CD14-positive monocyte (primary cell): ENCODE results near the gene CSMD2. TPM values are rescaled to one million over a fixed set of nuclear protein-coding genes. Genes with fewer than 3 reads are reported as not detected.

Source experiments
- DNase-seq, 3 donors: peaks; one replicate each; pipeline ENCODE4 v3.0.0-alpha.2; 2011 to 2022
- H2AFZ ChIP-seq: 2 replicates; pipeline ENCODE4 v1.6.0; 2012; ENCODE audit warnings: mild to moderate bottlenecking, low read depth, low read length, inconsistent platforms; ENCODE audit not compliant: insufficient read depth, poor library complexity, severe bottlenecking
- H3K27ac ChIP-seq, 2 donors: 1 replicate in 1 of 2; 2 replicates in 1 of 2; pipeline ENCODE4 v1.5.1; 2012 to 2013; ENCODE audit warnings: low read length in 2 of 2, control low read depth in 1 of 2, inconsistent platforms in 1 of 2, low read depth in 1 of 2, mild to moderate bottlenecking in 1 of 2
- H3K27me3 ChIP-seq, 2 donors: one replicate each; pipeline versions ENCODE4 v1.6.0 to v1.6.1; 2011 to 2013; ENCODE audit warnings: low read length in 2 of 2; ENCODE audit not compliant: control insufficient read depth in 2 of 2, insufficient read depth in 2 of 2
- H3K36me3 ChIP-seq, 2 donors: replicated peaks in 1 of 2; 1 replicate in 1 of 2; 2 replicates in 1 of 2; pipeline versions ENCODE4 v1.5.1 to v1.6.1; 2012 to 2013; ENCODE audit warnings: low read length in 2 of 2, control low read depth in 1 of 2, inconsistent platforms in 1 of 2, mild to moderate bottlenecking in 1 of 2; ENCODE audit not compliant: insufficient read depth in 2 of 2, control insufficient read depth in 1 of 2
- H3K4me1 ChIP-seq, 2 donors: 1 replicate in 1 of 2; 2 replicates in 1 of 2; pipeline versions ENCODE4 v1.5.1 to v1.6.1; 2012 to 2013; ENCODE audit warnings: low read length in 2 of 2, control low read depth in 1 of 2, inconsistent platforms in 1 of 2, mild to moderate bottlenecking in 1 of 2, moderate library complexity in 1 of 2; ENCODE audit not compliant: insufficient read depth in 2 of 2, control insufficient read depth in 1 of 2
- H3K4me2 ChIP-seq: replicated peaks from 2 replicates; pipeline ENCODE3; 2012; ENCODE audit warnings: low read length, moderate library complexity, mild to moderate bottlenecking; ENCODE audit not compliant: poor library complexity, severe bottlenecking; ENCODE audit errors: extremely low read depth
- H3K4me3 ChIP-seq, 3 experiments: fragments of 200-600 bp in 1 of 3; sonication (generic) in 1 of 3; replicated peaks in 1 of 3; 1 replicate in 2 of 3; 2 replicates in 1 of 3; pipeline ENCODE4 v1.5.1; 2011 to 2013; ENCODE audit warnings: low read length in 3 of 3, mild to moderate bottlenecking in 3 of 3, control low read depth in 2 of 3, low read depth in 2 of 3, inconsistent platforms in 1 of 3, moderate library complexity in 1 of 3
- H3K79me2 ChIP-seq: 2 replicates; pipeline ENCODE4 v1.6.0; 2012; ENCODE audit warnings: mild to moderate bottlenecking, control low read depth, inconsistent platforms, low read length, moderate library complexity; ENCODE audit not compliant: insufficient read depth
- H3K9ac ChIP-seq: 2 replicates; pipeline ENCODE4 v1.6.0; 2017; ENCODE audit warnings: low read length, mild to moderate bottlenecking; ENCODE audit not compliant: insufficient read depth, poor library complexity, severe bottlenecking
- H3K9me3 ChIP-seq, 2 donors: replicated peaks in 1 of 2; 1 replicate in 1 of 2; 2 replicates in 1 of 2; pipeline versions ENCODE4 v1.5.1 to v1.6.1; 2012 to 2013; ENCODE audit warnings: low read length in 2 of 2, control low read depth in 1 of 2; ENCODE audit not compliant: control insufficient read depth in 1 of 2, insufficient read depth in 1 of 2
- H4K20me1 ChIP-seq: 2 replicates; pipeline ENCODE4 v1.6.0; 2012; ENCODE audit warnings: mild to moderate bottlenecking, low read length, control low read depth, moderate library complexity; ENCODE audit not compliant: insufficient read depth
- H3K27ac Mint-ChIP-seq, 7 donors: one replicate each; pipeline ENCODE4 v1.8.0; 2020; ENCODE audit warnings: mild to moderate bottlenecking in 7 of 7, mixed read lengths in 7 of 7, moderate library complexity in 6 of 7, inconsistent platforms in 2 of 7
- H3K27me3 Mint-ChIP-seq, 3 donors: one replicate each; pipeline ENCODE4 v1.8.0; 2021 to 2022; ENCODE audit warnings: low read depth in 3 of 3, mild to moderate bottlenecking in 3 of 3, mixed read lengths in 3 of 3, moderate library complexity in 3 of 3, inconsistent platforms in 1 of 3
- H3K36me3 Mint-ChIP-seq, 2 donors: one replicate each; pipeline ENCODE4 v1.8.0; 2020; ENCODE audit warnings: mixed read lengths in 2 of 2, inconsistent platforms in 1 of 2, mild to moderate bottlenecking in 1 of 2
- H3K4me1 Mint-ChIP-seq: one replicate; pipeline ENCODE4 v1.8.0; 2020; ENCODE audit warnings: mild to moderate bottlenecking, mixed read lengths
- H3K4me3 Mint-ChIP-seq, 2 donors: one replicate each; pipeline ENCODE4 v1.8.0; 2020; ENCODE audit warnings: mild to moderate bottlenecking in 2 of 2, mixed read lengths in 2 of 2, moderate library complexity in 1 of 2
- H3K9me3 Mint-ChIP-seq, 7 donors: one replicate each; pipeline ENCODE4 v1.8.0; 2020 to 2022; ENCODE audit warnings: mixed read lengths in 7 of 7, mild to moderate bottlenecking in 6 of 7, moderate library complexity in 6 of 7, inconsistent platforms in 2 of 7
- CTCF ChIP-seq: fragments of 200-600 bp; IDR thresholded peaks from one replicate; pipeline ENCODE4 v1.8.0; 2022; ENCODE audit warnings: antibody characterized with exemption, mild to moderate bottlenecking
- WGBS: methylation state at CpG from one replicate; pipeline ENCODE4 v1.1.5; 2013; ENCODE audit warnings: missing lambda C conversion rate; ENCODE audit not compliant: insufficient coverage; 5-methylcytosine and 5-hydroxymethylcytosine counted together
- intact Hi-C, 2 donors: fragments of 100-400 bp; cut with micrococcal nuclease; formaldehyde crosslinking; loops; one replicate each; pipeline versions ENCODE4 v1.15.0 to v1.15.1; 2023
- polyA plus RNA-seq, 3 donors: library from polyadenylated mRNA; depleted of rRNA in 1 of 3; unstranded in 2 of 3; stranded (reverse) in 1 of 3; fragments of 300-500 nt in 2 of 3; fragments of >200 nt in 1 of 3; fragmentation: Illumina TruSeq in 2 of 3; gene quantifications; 1 replicate in 2 of 3; 2 replicates in 1 of 3; pipeline ENCODE4 v1.2.3, GENCODE V29; 2012 to 2021

CSMD2 gene
- polyA plus RNA-seq, 3 donors = 0.04 TPM; not detected in 2

- intact Hi-C loops = no loop called here
Measured at GRCh38 chr1:33988161-33988560, 176.9 kb downstream of the CSMD2 start.

GRCh38 chr1:33986390-33987095, 178.5 kb downstream of the CSMD2 start:
- Mint-ChIP-seq H3K9me3 (peaks cover 0 to 2% (median 0%) of the 10 kb centered on the region in 7 donors), H3K27ac (no peak overlapping the region), H3K27me3 (peaks cover 6 to 13% (median 7%) of the 10 kb centered on the region in 3 donors), H3K4me1 (no peaks in the 10 kb centered on the region), H3K36me3 (no peaks in the 10 kb centered on the region), H3K4me3 (no peak overlapping the region)
- 67% methylated on average over 4 of the region's 5 CpGs for WGBS
- intact Hi-C loops = no loop called here
- no peak overlapping the region for H3K4me3 ChIP-seq
- no peak overlapping the region for H3K4me2 ChIP-seq
- no peaks in the 10 kb centered on the region for H3K79me2 ChIP-seq
- no peak overlapping the region for H3K9ac ChIP-seq
- H3K4me1 ChIP-seq = no peaks in the 10 kb centered on the region
- TF ChIP-seq CTCF = no peak
- no peak overlapping the region for H2AFZ ChIP-seq
- no peaks in the 10 kb centered on the region for H4K20me1 ChIP-seq
- H3K27ac ChIP-seq = no peak overlapping the region
- H3K36me3 ChIP-seq = no peaks in the 10 kb centered on the region
- no peaks in the 10 kb centered on the region for H3K27me3 ChIP-seq
- H3K9me3 ChIP-seq = no peaks in the 10 kb centered on the region
- no peak for DNase-seq

More at GRCh38 chr1:33988161-33988560, 176.9 kb downstream of the CSMD2 start:
- H3K4me3 Mint-ChIP-seq = no peak overlapping the region
- TF ChIP-seq CTCF = no peak
- no peaks in the 10 kb centered on the region for H4K20me1 ChIP-seq
- no peak overlapping the region for H2AFZ ChIP-seq
- H3K27ac Mint-ChIP-seq = no peak overlapping the region
- H3K4me3 ChIP-seq = no peak overlapping the region
- H3K27ac ChIP-seq = no peak overlapping the region
- 56% methylated on average over 2 of the region's 3 CpGs for WGBS
- no peaks in the 10 kb centered on the region for H3K79me2 ChIP-seq
- peaks cover 3 to 14% (median 3%) of the 10 kb centered on the region in 3 donors for H3K27me3 Mint-ChIP-seq
- no peaks in the 10 kb centered on the region for H3K36me3 Mint-ChIP-seq
- no peak for DNase-seq
- no peaks in the 10 kb centered on the region for H3K4me1 Mint-ChIP-seq
- H3K27me3 ChIP-seq = no peaks in the 10 kb centered on the region
- H3K9ac ChIP-seq = no peak overlapping the region
- H3K9me3 ChIP-seq = no peaks in the 10 kb centered on the region
- no peak overlapping the region for H3K4me2 ChIP-seq
- peaks cover 0 to 6% (median 0%) of the 10 kb centered on the region in 7 donors for H3K9me3 Mint-ChIP-seq
- H3K4me1 ChIP-seq = no peaks in the 10 kb centered on the region
- H3K36me3 ChIP-seq = no peaks in the 10 kb centered on the region
